ENCODE measurements around the gene SMIM41.

DNA sequence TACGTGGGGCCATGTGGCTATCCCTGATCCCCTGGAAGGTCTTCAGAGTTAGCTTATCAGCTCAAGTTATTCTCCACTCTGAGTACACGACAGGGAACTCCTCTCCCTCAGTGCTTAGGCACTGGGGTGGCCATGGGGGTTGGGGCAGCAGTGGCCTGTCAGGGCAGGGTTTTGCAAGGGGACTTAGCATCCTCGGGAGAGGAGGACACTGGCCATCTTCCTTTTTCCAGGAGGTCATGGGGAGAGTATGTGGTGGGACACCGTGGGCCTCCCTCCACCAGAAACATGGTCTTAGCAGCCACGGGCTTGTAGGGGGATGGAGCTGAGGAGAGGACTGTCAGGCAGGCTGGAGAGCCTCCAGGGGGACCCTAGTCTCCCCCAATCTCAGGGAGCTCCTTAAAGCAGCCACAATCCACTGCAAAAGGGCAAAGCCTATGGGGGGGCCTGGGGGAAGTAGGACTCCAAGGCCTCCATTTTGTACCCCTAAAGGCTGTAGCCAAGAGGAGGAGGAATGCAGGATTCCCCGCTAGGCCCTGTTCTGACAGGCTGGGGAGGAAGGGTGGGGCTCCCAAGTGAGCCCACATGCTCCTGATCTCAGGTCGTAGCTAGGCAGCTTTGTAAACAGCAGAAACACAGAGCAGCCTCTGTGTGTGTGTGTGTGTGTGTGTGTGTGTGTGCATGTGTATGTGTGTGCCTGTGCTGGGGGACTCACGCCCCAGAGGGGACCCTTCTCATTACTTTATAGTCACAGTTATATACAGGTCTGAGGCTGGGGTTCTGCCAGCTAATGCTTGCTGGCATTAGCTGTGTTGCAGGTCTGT, 75.8 kb downstream of the SMIM41 start:
- TF ChIP-seq, protein P1, sequence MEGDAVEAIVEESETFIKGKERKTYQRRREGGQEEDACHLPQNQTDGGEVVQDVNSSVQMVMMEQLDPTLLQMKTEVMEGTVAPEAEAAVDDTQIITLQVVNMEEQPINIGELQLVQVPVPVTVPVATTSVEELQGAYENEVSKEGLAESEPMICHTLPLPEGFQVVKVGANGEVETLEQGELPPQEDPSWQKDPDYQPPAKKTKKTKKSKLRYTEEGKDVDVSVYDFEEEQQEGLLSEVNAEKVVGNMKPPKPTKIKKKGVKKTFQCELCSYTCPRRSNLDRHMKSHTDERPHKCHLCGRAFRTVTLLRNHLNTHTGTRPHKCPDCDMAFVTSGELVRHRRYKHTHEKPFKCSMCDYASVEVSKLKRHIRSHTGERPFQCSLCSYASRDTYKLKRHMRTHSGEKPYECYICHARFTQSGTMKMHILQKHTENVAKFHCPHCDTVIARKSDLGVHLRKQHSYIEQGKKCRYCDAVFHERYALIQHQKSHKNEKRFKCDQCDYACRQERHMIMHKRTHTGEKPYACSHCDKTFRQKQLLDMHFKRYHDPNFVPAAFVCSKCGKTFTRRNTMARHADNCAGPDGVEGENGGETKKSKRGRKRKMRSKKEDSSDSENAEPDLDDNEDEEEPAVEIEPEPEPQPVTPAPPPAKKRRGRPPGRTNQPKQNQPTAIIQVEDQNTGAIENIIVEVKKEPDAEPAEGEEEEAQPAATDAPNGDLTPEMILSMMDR (IDR thresholded peaks at IDR 0.05) = no peak
- TF ChIP-seq POLR2A (IDR thresholded peaks at IDR 0.05) (no peak), EP300 (IDR thresholded peaks at IDR 0.05; ENCODE audit: low read depth) (no peak), POLR2AphosphoS5 (IDR thresholded peaks at IDR 0.05) (peak in 1 of 3 donors; percentile 18)
